Measurements from ENCODE around the gene BEST1.

DNA sequence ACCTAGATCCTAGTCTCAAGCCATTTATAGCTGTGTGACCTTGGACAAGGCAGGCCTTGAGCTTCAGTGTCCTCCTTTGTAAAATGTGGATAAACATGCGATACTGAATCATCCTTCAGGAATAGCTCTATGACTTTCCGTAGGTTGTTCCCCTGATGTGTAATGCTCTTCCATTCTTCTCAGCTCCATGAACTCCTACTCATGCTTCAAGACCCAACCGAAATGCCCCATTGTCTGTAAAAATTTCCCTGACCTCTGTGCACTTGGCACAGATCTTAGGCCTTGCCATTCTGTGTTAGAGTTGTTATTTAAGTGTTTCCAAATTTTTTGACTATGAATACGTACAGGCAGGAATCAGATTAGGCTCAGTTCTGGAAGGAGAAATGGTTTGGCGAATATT is 3.3 kb upstream of the BEST1 start:
- no peak for TF ChIP-seq EP300 (IDR thresholded peaks at IDR 0.05; ENCODE audit: borderline replicate concordance)
- TF ChIP-seq, protein P1, sequence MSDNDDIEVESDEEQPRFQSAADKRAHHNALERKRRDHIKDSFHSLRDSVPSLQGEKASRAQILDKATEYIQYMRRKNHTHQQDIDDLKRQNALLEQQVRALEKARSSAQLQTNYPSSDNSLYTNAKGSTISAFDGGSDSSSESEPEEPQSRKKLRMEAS (IDR thresholded peaks at IDR 0.05), result no peak
- no peak for TF ChIP-seq TCF12 (IDR thresholded peaks at IDR 0.05; ENCODE audit: low read depth)
- no peak for TF ChIP-seq NFIC (IDR thresholded peaks at IDR 0.05)
- TF ChIP-seq, protein P2, sequence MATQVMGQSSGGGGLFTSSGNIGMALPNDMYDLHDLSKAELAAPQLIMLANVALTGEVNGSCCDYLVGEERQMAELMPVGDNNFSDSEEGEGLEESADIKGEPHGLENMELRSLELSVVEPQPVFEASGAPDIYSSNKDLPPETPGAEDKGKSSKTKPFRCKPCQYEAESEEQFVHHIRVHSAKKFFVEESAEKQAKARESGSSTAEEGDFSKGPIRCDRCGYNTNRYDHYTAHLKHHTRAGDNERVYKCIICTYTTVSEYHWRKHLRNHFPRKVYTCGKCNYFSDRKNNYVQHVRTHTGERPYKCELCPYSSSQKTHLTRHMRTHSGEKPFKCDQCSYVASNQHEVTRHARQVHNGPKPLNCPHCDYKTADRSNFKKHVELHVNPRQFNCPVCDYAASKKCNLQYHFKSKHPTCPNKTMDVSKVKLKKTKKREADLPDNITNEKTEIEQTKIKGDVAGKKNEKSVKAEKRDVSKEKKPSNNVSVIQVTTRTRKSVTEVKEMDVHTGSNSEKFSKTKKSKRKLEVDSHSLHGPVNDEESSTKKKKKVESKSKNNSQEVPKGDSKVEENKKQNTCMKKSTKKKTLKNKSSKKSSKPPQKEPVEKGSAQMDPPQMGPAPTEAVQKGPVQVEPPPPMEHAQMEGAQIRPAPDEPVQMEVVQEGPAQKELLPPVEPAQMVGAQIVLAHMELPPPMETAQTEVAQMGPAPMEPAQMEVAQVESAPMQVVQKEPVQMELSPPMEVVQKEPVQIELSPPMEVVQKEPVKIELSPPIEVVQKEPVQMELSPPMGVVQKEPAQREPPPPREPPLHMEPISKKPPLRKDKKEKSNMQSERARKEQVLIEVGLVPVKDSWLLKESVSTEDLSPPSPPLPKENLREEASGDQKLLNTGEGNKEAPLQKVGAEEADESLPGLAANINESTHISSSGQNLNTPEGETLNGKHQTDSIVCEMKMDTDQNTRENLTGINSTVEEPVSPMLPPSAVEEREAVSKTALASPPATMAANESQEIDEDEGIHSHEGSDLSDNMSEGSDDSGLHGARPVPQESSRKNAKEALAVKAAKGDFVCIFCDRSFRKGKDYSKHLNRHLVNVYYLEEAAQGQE (IDR thresholded peaks at IDR 0.05; ENCODE audit: low read depth), result no peak
- no peak for TF ChIP-seq TAF1 (IDR thresholded peaks at IDR 0.05; ENCODE audit: low read depth)
- no peak for TF ChIP-seq YY1 (IDR thresholded peaks at IDR 0.05; ENCODE audit: low read depth)
- no peak for TF ChIP-seq RAD21 (IDR thresholded peaks at IDR 0.05; ENCODE audit: low read depth)
- no peak for TF ChIP-seq USF1 (IDR thresholded peaks at IDR 0.05)
- no peak for TF ChIP-seq CEBPB (IDR thresholded peaks at IDR 0.05)
